IMR-90 (cell line): ENCODE measurements around the gene EPB41L1. TPM values are rescaled to one million over a fixed set of nuclear protein-coding genes. Genes with fewer than 3 reads are reported as not detected.

Experiments
- ATAC-seq: fragments of 200-7000 bp; cut with Tn5 transposase; 2 replicates; pipeline ENCODE4 v1.9.1; 2020; ENCODE audit warnings: low read depth, mild to moderate bottlenecking, moderate library complexity
- BruUV-seq: library from RNA; stranded (reverse); fragments of 400-500 nt; replicated peaks from 2 replicates; lab custom pipeline; 2021; lab: Mats Ljungman, UMichigan
- CTCF ChIA-PET: fragments of 300-600 bp; formaldehyde crosslinking; extraction: SDS; loops from one replicate; lab custom pipeline; 2021; ENCODE audit warnings: antibody characterized with exemption; lab: Yijun Ruan, JAX
- POLR2A ChIA-PET: fragments of 300-600 bp; sonication (Branson Sonifier 250); formaldehyde crosslinking; loops from one replicate; lab custom pipeline; 2022; ENCODE audit warnings: antibody characterized with exemption; ENCODE audit not compliant: unreplicated experiment; lab: Charles Lee
- DNase-seq: peaks from one replicate; pipeline ENCODE4 v3.0.0; 2013
- H2AFZ ChIP-seq: replicated peaks from 2 replicates; pipeline ENCODE3; 2013; ENCODE audit warnings: low read length, mild to moderate bottlenecking; ENCODE audit not compliant: poor library complexity
- H2AK5ac ChIP-seq: 2 replicates; pipeline ENCODE4 v1.6.1; 2013; ENCODE audit warnings: low read depth, low read length, inconsistent platforms
- H2AK9ac ChIP-seq: replicated peaks from 2 replicates; pipeline ENCODE3; 2013; ENCODE audit warnings: mild to moderate bottlenecking, low read depth, low read length, moderate library complexity; ENCODE audit not compliant: poor library complexity
- H2BK120ac ChIP-seq: 2 replicates; pipeline ENCODE4 v1.6.1; 2013; ENCODE audit warnings: low read depth, low read length, inconsistent platforms
- H2BK15ac ChIP-seq: 3 replicates; pipeline ENCODE4 v1.6.1; 2013; ENCODE audit warnings: low read depth, low read length, inconsistent platforms
- H2BK20ac ChIP-seq: 2 replicates; pipeline ENCODE4 v1.6.1; 2013; ENCODE audit warnings: low read depth, mild to moderate bottlenecking, inconsistent platforms, low read length, moderate library complexity
- H2BK5ac ChIP-seq: 2 replicates; pipeline ENCODE4 v1.6.1; 2013; ENCODE audit warnings: mild to moderate bottlenecking, low read depth, low read length, inconsistent platforms; ENCODE audit not compliant: poor library complexity, severe bottlenecking
- H3K14ac ChIP-seq: replicated peaks from 2 replicates; pipeline ENCODE4 v1.6.1; 2013; ENCODE audit warnings: low read depth, low read length, inconsistent platforms
- H3K18ac ChIP-seq: 2 replicates; pipeline ENCODE4 v1.6.1; 2013; ENCODE audit warnings: low read depth, low read length, control low read depth
- H3K23ac ChIP-seq: 2 replicates; pipeline ENCODE4 v1.6.1; 2013; ENCODE audit warnings: low read depth, low read length, inconsistent platforms
- H3K27ac ChIP-seq: 2 replicates; pipeline ENCODE4 v1.5.1; 2013; ENCODE audit warnings: mild to moderate bottlenecking, control low read depth, low read length; ENCODE audit not compliant: insufficient read depth
- H3K27me3 ChIP-seq: 2 replicates; pipeline ENCODE4 v1.6.1; 2013; ENCODE audit warnings: low read length; ENCODE audit not compliant: control insufficient read depth, insufficient read depth
- H3K36me3 ChIP-seq: 2 replicates; pipeline ENCODE4 v1.6.1; 2013; ENCODE audit warnings: low read length, mixed read lengths; ENCODE audit not compliant: control insufficient read depth, insufficient read depth
- H3K4ac ChIP-seq: 2 replicates; pipeline ENCODE4 v1.6.1; 2013; ENCODE audit warnings: low read depth, low read length, inconsistent platforms
- H3K4me1 ChIP-seq: 2 replicates; pipeline ENCODE4 v1.6.1; 2013; ENCODE audit warnings: low read length, mixed read lengths; ENCODE audit not compliant: control insufficient read depth, insufficient read depth
- H3K4me2 ChIP-seq: 2 replicates; pipeline ENCODE4 v1.6.1; 2013; ENCODE audit warnings: low read depth, mild to moderate bottlenecking, control low read depth, low read length, moderate library complexity
- H3K4me3 ChIP-seq: 2 replicates; pipeline ENCODE4 v1.5.1; 2013; ENCODE audit warnings: low read depth, mild to moderate bottlenecking, control low read depth, low read length, moderate library complexity; ENCODE audit not compliant: insufficient read depth
- H3K56ac ChIP-seq: 2 replicates; pipeline ENCODE4 v1.6.1; 2013; ENCODE audit warnings: low read length, inconsistent platforms; ENCODE audit not compliant: insufficient read depth; ENCODE audit errors: extremely low read depth
- H3K79me1 ChIP-seq, 2 experiments: 2 replicates each; pipeline ENCODE4 v1.6.1; 2013; ENCODE audit warnings: low read length in 2 of 2, inconsistent platforms in 1 of 2, low read depth in 1 of 2
- H3K9ac ChIP-seq: 2 replicates; pipeline ENCODE4 v1.6.1; 2013; ENCODE audit warnings: low read depth, low read length, control low read depth
- H3K9me1 ChIP-seq: 2 replicates; pipeline ENCODE4 v1.6.1; 2013; ENCODE audit warnings: low read length, inconsistent platforms; ENCODE audit not compliant: insufficient read depth
- H3K9me3 ChIP-seq: 2 replicates; pipeline ENCODE4 v1.6.1; 2013; ENCODE audit warnings: low read length; ENCODE audit not compliant: control insufficient read depth, insufficient read depth
- H4K20me1 ChIP-seq: 2 replicates; pipeline ENCODE4 v1.6.1; 2013; ENCODE audit warnings: low read length, inconsistent platforms; ENCODE audit not compliant: insufficient read depth
- H4K5ac ChIP-seq: 2 replicates; pipeline ENCODE4 v1.6.1; 2013; ENCODE audit warnings: mild to moderate bottlenecking, low read depth, low read length, control low read depth
- H4K8ac ChIP-seq, 2 experiments: 2 replicates each; pipeline ENCODE4 v1.6.1; 2013; ENCODE audit warnings: low read depth in 2 of 2, low read length in 2 of 2, control low read depth in 1 of 2, inconsistent platforms in 1 of 2
- H4K91ac ChIP-seq: 2 replicates; pipeline ENCODE4 v1.6.1; 2013; ENCODE audit warnings: low read depth, low read length, inconsistent platforms; ENCODE audit not compliant: insufficient read depth
- CEBPB ChIP-seq: IDR thresholded peaks from 2 replicates; pipeline ENCODE4 v1.6.1; 2012; ENCODE audit warnings: low read depth, low read length, improper control_type of control experiment
- SMC3 ChIP-seq: fragments of 150-350 bp; IDR thresholded peaks from 2 replicates; pipeline ENCODE4 v1.6.1; 2016; ENCODE audit warnings: low read depth, mild to moderate bottlenecking, antibody characterized with exemption, low read length, moderate library complexity
- WGBS, 2 experiments: methylation state at CpG; one replicate each; pipeline versions ENCODE4 v1.1.5 to v1.1.7; 2013; ENCODE audit warnings: missing lambda C conversion rate in 2 of 2; ENCODE audit not compliant: insufficient read length in 1 of 2; ENCODE audit errors: extremely low coverage in 2 of 2; 5-methylcytosine and 5-hydroxymethylcytosine counted together
- dilution Hi-C: fragments of 300-500 bp; cut with HindIII; formaldehyde crosslinking; loops from one replicate; pipeline ENCODE4 v1.14.3; 2018; ENCODE audit warnings: low sequenced_read_pairs; ENCODE audit not compliant: unreplicated experiment
- in situ Hi-C: fragments of 300-500 bp; cut with MboI; formaldehyde crosslinking; loops from 3 replicates; pipeline ENCODE4 v1.14.3; 2019; ENCODE audit warnings: low sequenced_read_pairs, inconsistent platforms, mixed read lengths
- intact Hi-C: fragments of 100-400 bp; cut with micrococcal nuclease; formaldehyde crosslinking; loops from 2 replicates; pipeline ENCODE4 v1.10.0; 2022
- polyA plus RNA-seq, 3 experiments: library from polyadenylated mRNA; depleted of rRNA; stranded (reverse); fragments of >200 nt; gene quantifications; 2 replicates each; pipeline ENCODE4 v1.2.3, GENCODE V29; 2012; ENCODE audit warnings: low replicate concordance in 1 of 3
- total RNA-seq: library from RNA; depleted of rRNA; stranded (reverse); fragments of >200 nt; gene quantifications from 2 replicates; pipeline ENCODE4 v1.2.3, GENCODE V29; 2012

The EPB41L1 gene
- total and polyA plus RNA-seq, 2 of the 4 experiments (the other 2 are of a cell fraction) = 12.5 to 33.7 TPM

- peaks cover 30% of the 10 kb centered on the region for H3K27me3 ChIP-seq
- intact Hi-C loops = no loop called here
- H3K18ac ChIP-seq = no peak overlapping the region
- no peak overlapping the region for H3K4me3 ChIP-seq
- no peak overlapping the region for H3K56ac ChIP-seq
- no peak overlapping the region for H2BK5ac ChIP-seq
- BruUV-seq = no TSS peak
- no peak overlapping the region for H3K27ac ChIP-seq
- H4K20me1 ChIP-seq = 0 out of 2 replicates have a peak, but pooled peaks cover 3% of the 10 kb centered on the region
- WGBS, 2 experiments = 44% methylated on average over 1 of the region's 5 CpGs; no CpG with 5 or more reads in 1 of the 2 experiments
- H2BK15ac ChIP-seq = no peak overlapping the region
- peaks cover 4% of the 10 kb centered on the region for H3K9me1 ChIP-seq
- H2BK20ac ChIP-seq = no peak overlapping the region
- H3K9ac ChIP-seq = no peak overlapping the region
- no peak overlapping the region for H2BK120ac ChIP-seq
- no peak overlapping the region for H3K23ac ChIP-seq
- ATAC-seq = no peak
- peak overlapping the region; percentile 61 for H2AFZ ChIP-seq
- H3K4me1 ChIP-seq = peaks cover 3% of the 10 kb centered on the region; the same call in 1 of the 2 replicates
- H3K79me1 ChIP-seq = no peaks in the 10 kb centered on the region
- no peak overlapping the region for H2AK9ac ChIP-seq
- CTCF ChIA-PET = interaction anchor here (0.9 kb wide), 1 partner anchor 10 kb away, joined by 3 read pairs; no protein-coding TSS in a partner anchor
- no peak overlapping the region for H2AK5ac ChIP-seq
- no peaks in the 10 kb centered on the region for H3K9me3 ChIP-seq
- no peak overlapping the region for H3K14ac ChIP-seq
- H3K4ac ChIP-seq = no peak overlapping the region
- POLR2A ChIA-PET = no interaction called here
- no peak overlapping the region for H3K4me2 ChIP-seq
- no peak for DNase-seq
- H4K91ac ChIP-seq = no peak overlapping the region
- no peak for TF ChIP-seq SMC3
- TF ChIP-seq CEBPB = no peak
- no peaks in the 10 kb centered on the region for H3K36me3 ChIP-seq
- in situ Hi-C loops = no loop called here
- H4K8ac ChIP-seq = no peak overlapping the region
- no peak overlapping the region for H4K5ac ChIP-seq
- dilution Hi-C loops = no loop called here
Observed at GRCh38 chr20:36113036-36113435, 41.5 kb upstream of the EPB41L1 start.
